Liver (tissue), 9 donors: ENCODE data around the gene NELL1. TPM values are rescaled to one million over a fixed set of nuclear protein-coding genes. Genes with fewer than 3 reads are reported as not detected.

Experiments used
- DNase-seq: peaks from one replicate; pipeline ENCODE4 v3.0.0-alpha.2; 2017; ENCODE audit warnings: low spot score
- H3K27ac ChIP-seq, 2 donors: one replicate each; pipeline ENCODE4 v1.7.0; 2013; ENCODE audit warnings: inconsistent platforms in 2 of 2, low read length in 2 of 2, control low read depth in 1 of 2, low read depth in 1 of 2, mild to moderate bottlenecking in 1 of 2
- H3K27me3 ChIP-seq, 4 donors: one replicate each; pipeline versions ENCODE4 v1.6.1 to v1.7.0; 2013; ENCODE audit warnings: low read length in 3 of 4, inconsistent platforms in 1 of 4, mild to moderate bottlenecking in 1 of 4, moderate library complexity in 1 of 4; ENCODE audit not compliant: control insufficient read depth in 4 of 4, insufficient read depth in 4 of 4
- H3K36me3 ChIP-seq, 4 donors: one replicate each; pipeline versions ENCODE4 v1.6.1 to v1.7.0; 2013; ENCODE audit warnings: low read length in 3 of 4, mild to moderate bottlenecking in 3 of 4, low read depth in 1 of 4, moderate library complexity in 1 of 4; ENCODE audit not compliant: control insufficient read depth in 4 of 4, insufficient read depth in 3 of 4
- H3K4me1 ChIP-seq, 4 donors: one replicate each; pipeline versions ENCODE4 v1.6.1 to v1.7.0; 2013; ENCODE audit warnings: low read length in 3 of 4, mild to moderate bottlenecking in 3 of 4, moderate library complexity in 1 of 4; ENCODE audit not compliant: control insufficient read depth in 4 of 4, insufficient read depth in 4 of 4
- H3K4me3 ChIP-seq, 3 donors: one replicate each; pipeline versions ENCODE4 v1.6.1 to v1.7.0; 2013; ENCODE audit warnings: low read length in 3 of 3, control low read depth in 1 of 3, low read depth in 1 of 3, mild to moderate bottlenecking in 1 of 3
- H3K9ac ChIP-seq, 2 donors: one replicate each; pipeline ENCODE4 v1.7.0; 2013; ENCODE audit warnings: low read length in 2 of 2, mild to moderate bottlenecking in 2 of 2, moderate library complexity in 2 of 2, control low read depth in 1 of 2, low read depth in 1 of 2
- H3K9me3 ChIP-seq, 4 donors: one replicate each; pipeline versions ENCODE4 v1.6.1 to v1.7.0; 2013; ENCODE audit warnings: low read length in 3 of 4; ENCODE audit not compliant: control insufficient read depth in 4 of 4
- ATF3 ChIP-seq: IDR thresholded peaks from 2 replicates; pipeline ENCODE4 v1.6.1; 2016; ENCODE audit warnings: antibody characterized with exemption
- EGR1 ChIP-seq, 2 donors: IDR thresholded peaks; 2 replicates each; pipeline ENCODE4 v1.6.1; 2016 to 2018; ENCODE audit warnings: antibody characterized with exemption in 2 of 2, low read depth in 2 of 2
- FOXA1 ChIP-seq: IDR thresholded peaks from 2 replicates; pipeline ENCODE4 v1.6.1; 2016; ENCODE audit warnings: antibody characterized with exemption
- FOXA2 ChIP-seq: IDR thresholded peaks from 2 replicates; pipeline ENCODE4 v1.6.1; 2016; ENCODE audit warnings: antibody characterized with exemption
- GABPA ChIP-seq, 2 donors: IDR thresholded peaks in 1 of 2; conservative IDR thresholded peaks in 1 of 2; 2 replicates each; pipeline ENCODE4 v1.6.1; 2016; ENCODE audit warnings: antibody characterized with exemption in 2 of 2, mild to moderate bottlenecking in 1 of 2, moderate library complexity in 1 of 2
- HNF4A ChIP-seq, 2 donors: conservative IDR thresholded peaks; 2 replicates each; pipeline ENCODE4 v1.6.1; 2016; ENCODE audit warnings: antibody characterized with exemption in 2 of 2, mild to moderate bottlenecking in 2 of 2
- HNF4G ChIP-seq: IDR thresholded peaks from 2 replicates; pipeline ENCODE4 v1.6.1; 2016; ENCODE audit warnings: antibody characterized with exemption
- JUND ChIP-seq, 2 donors: IDR thresholded peaks; 2 replicates each; pipeline ENCODE4 v1.6.1; 2016; ENCODE audit warnings: antibody characterized with exemption in 2 of 2
- NR2F2 ChIP-seq: IDR thresholded peaks from 2 replicates; pipeline ENCODE4 v1.6.1; 2016; ENCODE audit warnings: antibody characterized with exemption
- RAD21 ChIP-seq, 2 donors: IDR thresholded peaks; 2 replicates each; pipeline ENCODE4 v1.6.1; 2016; ENCODE audit warnings: antibody characterized with exemption in 2 of 2, mild to moderate bottlenecking in 2 of 2
- REST ChIP-seq: IDR thresholded peaks from 2 replicates; pipeline ENCODE4 v1.6.1; 2016; ENCODE audit warnings: antibody characterized with exemption, mild to moderate bottlenecking
- RXRA ChIP-seq, 2 donors: IDR thresholded peaks; 2 replicates each; pipeline ENCODE4 v1.6.1; 2017 to 2018; ENCODE audit warnings: antibody characterized with exemption in 2 of 2, mild to moderate bottlenecking in 1 of 2
- SP1 ChIP-seq: IDR thresholded peaks from 2 replicates; pipeline ENCODE4 v1.6.1; 2018; ENCODE audit warnings: antibody characterized with exemption, mild to moderate bottlenecking
- TAF1 ChIP-seq: conservative IDR thresholded peaks from 2 replicates; pipeline ENCODE4 v1.6.1; 2016; ENCODE audit warnings: antibody characterized with exemption, mild to moderate bottlenecking
- YY1 ChIP-seq: IDR thresholded peaks from 2 replicates; pipeline ENCODE4 v1.6.1; 2016; ENCODE audit warnings: antibody characterized with exemption, mild to moderate bottlenecking
- ZBTB33 ChIP-seq: IDR thresholded peaks from 2 replicates; pipeline ENCODE4 v1.6.1; 2016; ENCODE audit warnings: antibody characterized with exemption
- WGBS: extraction: QIAGEN DNeasy Blood & Tissue Kit; methylation state at CpG from one replicate; pipeline ENCODE4 v1.1.7; 2013; 5-methylcytosine and 5-hydroxymethylcytosine counted together
- polyA plus RNA-seq, 2 donors: library from polyadenylated mRNA; stranded (reverse) in 1 of 2; unstranded in 1 of 2; fragments of 200-250 nt in 1 of 2; fragments of >200 nt in 1 of 2; fragmentation: Nextera tagmentation in 1 of 2; extraction: Ambion mirVana in 1 of 2; gene quantifications; one replicate each; pipeline versions ENCODE4 v1.2.1 to v1.2.3, GENCODE V29; 2013 to 2015
- total RNA-seq, 2 donors: library from RNA; depleted of rRNA; stranded (reverse); fragments of >200 nt; gene quantifications; one replicate each; pipeline ENCODE4 v1.2.3, GENCODE V29; 2014
- TF ChIP-seq, protein P1 (sequence below): IDR thresholded peaks from 2 replicates; pipeline ENCODE4 v1.6.1; 2016; ENCODE audit warnings: antibody characterized with exemption
- TF ChIP-seq, protein P2 (sequence below): fragments of 150-350 bp; IDR thresholded peaks from 2 replicates; pipeline ENCODE4 v1.5.1; 2017; ENCODE audit warnings: improper control_type of control experiment, low read depth, low read length; ENCODE audit not compliant: missing input control
- donor health status: healthy.
- donor health status: healthy.
- donor health status: healthy.
- donor health status: healthy.
- donor health status: healthy.

Gene NELL1
- total and polyA plus RNA-seq, 4 donors: not detected

DNA sequence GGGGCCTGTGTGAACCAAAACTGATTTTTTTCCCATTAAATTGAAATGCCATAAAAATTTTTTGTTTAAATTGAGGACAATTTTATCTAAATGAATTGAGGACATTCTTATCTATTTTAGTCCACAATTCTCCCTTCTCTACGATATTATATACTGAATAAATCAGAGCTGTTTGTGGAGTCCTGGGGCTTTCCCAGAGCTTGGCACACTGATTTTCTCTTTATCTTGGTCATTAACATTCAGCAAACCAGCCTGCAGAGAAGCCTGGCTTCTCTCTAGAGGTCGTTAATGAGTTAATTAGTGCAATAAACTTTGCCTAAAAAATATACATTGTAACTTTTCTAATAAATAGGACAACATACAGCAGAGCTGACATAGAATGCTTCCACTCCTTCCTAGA, 615.7 kb downstream of the NELL1 start:
- Histone ChIP-seq H3K27ac (no peak overlapping the region), H3K9ac (no peak overlapping the region), H3K36me3 (no peaks in the 10 kb centered on the region), H3K4me3 (no peak overlapping the region), H3K27me3 (no peaks in the 10 kb centered on the region), H3K4me1 (no peaks in the 10 kb centered on the region), H3K9me3 (peaks cover 0 to 4% (median 0%) of the 10 kb centered on the region in 4 donors)
- no peak for DNase-seq
- 21% methylated on average over 2 of the region's 2 CpGs for WGBS
- TF ChIP-seq HNF4G: no peak
- TF ChIP-seq TAF1: no peak
- no peak for TF ChIP-seq EGR1 (IDR thresholded peaks at IDR 0.05; ENCODE audit: low read depth in 2 of 2)
- TF ChIP-seq, protein P1, sequence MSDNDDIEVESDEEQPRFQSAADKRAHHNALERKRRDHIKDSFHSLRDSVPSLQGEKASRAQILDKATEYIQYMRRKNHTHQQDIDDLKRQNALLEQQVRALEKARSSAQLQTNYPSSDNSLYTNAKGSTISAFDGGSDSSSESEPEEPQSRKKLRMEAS: no peak
- no peak for TF ChIP-seq HNF4A (conservative IDR thresholded peaks at IDR 0.05)
- TF ChIP-seq FOXA1: no peak
- no peak for TF ChIP-seq RXRA (IDR thresholded peaks at IDR 0.05)
- TF ChIP-seq GABPA (IDR thresholded peaks at IDR 0.05 in 1 of 2, conservative IDR thresholded peaks at IDR 0.05 in 1 of 2): no peak
- TF ChIP-seq FOXA2: no peak
- TF ChIP-seq JUND (IDR thresholded peaks at IDR 0.05): no peak
- no peak for TF ChIP-seq SP1
- TF ChIP-seq NR2F2: no peak
- TF ChIP-seq RAD21 (IDR thresholded peaks at IDR 0.05): no peak

- Histone ChIP-seq H3K27me3 (no peaks in the 10 kb centered on the region), H3K27ac (no peak overlapping the region), H3K36me3 (no peaks in the 10 kb centered on the region), H3K4me1 (no peaks in the 10 kb centered on the region), H3K9ac (no peak overlapping the region), H3K9me3 (peaks cover 0 to 2% (median 0%) of the 10 kb centered on the region in 4 donors), H3K4me3 (no peak overlapping the region)
- TF ChIP-seq FOXA1 (no peak), ATF3 (no peak), FOXA2 (no peak), ZBTB33 (no peak), GABPA (IDR thresholded peaks at IDR 0.05 in 1 of 2, conservative IDR thresholded peaks at IDR 0.05 in 1 of 2) (no peak), HNF4A (conservative IDR thresholded peaks at IDR 0.05) (no peak), RAD21 (IDR thresholded peaks at IDR 0.05) (no peak), YY1 (no peak), REST (no peak), TAF1 (no peak), EGR1 (IDR thresholded peaks at IDR 0.05; ENCODE audit: low read depth in 2 of 2) (no peak), SP1 (no peak), JUND (IDR thresholded peaks at IDR 0.05) (no peak), HNF4G (no peak)
- TF ChIP-seq, protein P2, sequence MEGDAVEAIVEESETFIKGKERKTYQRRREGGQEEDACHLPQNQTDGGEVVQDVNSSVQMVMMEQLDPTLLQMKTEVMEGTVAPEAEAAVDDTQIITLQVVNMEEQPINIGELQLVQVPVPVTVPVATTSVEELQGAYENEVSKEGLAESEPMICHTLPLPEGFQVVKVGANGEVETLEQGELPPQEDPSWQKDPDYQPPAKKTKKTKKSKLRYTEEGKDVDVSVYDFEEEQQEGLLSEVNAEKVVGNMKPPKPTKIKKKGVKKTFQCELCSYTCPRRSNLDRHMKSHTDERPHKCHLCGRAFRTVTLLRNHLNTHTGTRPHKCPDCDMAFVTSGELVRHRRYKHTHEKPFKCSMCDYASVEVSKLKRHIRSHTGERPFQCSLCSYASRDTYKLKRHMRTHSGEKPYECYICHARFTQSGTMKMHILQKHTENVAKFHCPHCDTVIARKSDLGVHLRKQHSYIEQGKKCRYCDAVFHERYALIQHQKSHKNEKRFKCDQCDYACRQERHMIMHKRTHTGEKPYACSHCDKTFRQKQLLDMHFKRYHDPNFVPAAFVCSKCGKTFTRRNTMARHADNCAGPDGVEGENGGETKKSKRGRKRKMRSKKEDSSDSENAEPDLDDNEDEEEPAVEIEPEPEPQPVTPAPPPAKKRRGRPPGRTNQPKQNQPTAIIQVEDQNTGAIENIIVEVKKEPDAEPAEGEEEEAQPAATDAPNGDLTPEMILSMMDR: no peak
- TF ChIP-seq, protein P1: no peak
- no peak for DNase-seq
- WGBS: 58% methylated on average over 4 of the region's 4 CpGs
Measured at GRCh38 chr11:21289686-21290085, 620.3 kb downstream of the NELL1 start.
